OCI-M2 (cell line): ENCODE results near the gene GPR132.

ENCODE experiments used
- DNase-seq: peaks from one replicate; lab custom pipeline; 2025; ENCODE audit not compliant: unreplicated experiment; lab: John Stamatoyannopoulos, UW

GPR132 gene

GRCh38 chr14:105063056-105063455 lies 2.2 kb downstream of the GPR132 start:
- DNase-seq: no peak

GRCh38 chr14:105062048-105062433 lies 3.2 kb downstream of the GPR132 start:
- no peak for DNase-seq

GRCh38 chr14:105061428-105062047 lies 3.7 kb downstream of the GPR132 start:
- no peak for DNase-seq

GRCh38 chr14:105060751-105061427 lies 4.3 kb downstream of the GPR132 start:
- DNase-seq: no peak

GRCh38 chr14:105059925-105060565 lies 5.2 kb downstream of the GPR132 start:
- DNase-seq: no peak

GRCh38 chr14:105059035-105059924 lies 6.0 kb downstream of the GPR132 start:
- no peak for DNase-seq

GRCh38 chr14:105058521-105059034 lies 6.7 kb downstream of the GPR132 start:
- no peak for DNase-seq

- no peak for DNase-seq
These were observed 8.9 kb downstream of the GPR132 start for GRCh38 chr14:105056303-105056831.

- no peak for DNase-seq
These were observed 9.4 kb downstream of the GPR132 start for GRCh38 chr14:105055736-105056302.

- no peak for DNase-seq
These were observed 9.9 kb downstream of the GPR132 start for GRCh38 chr14:105055334-105055733.

- DNase-seq: no peak
These were observed 11.2 kb downstream of the GPR132 start for GRCh38 chr14:105053996-105054395.

- no peak for DNase-seq
These were observed 11.8 kb downstream of the GPR132 start for GRCh38 chr14:105053421-105053820.

- no peak for DNase-seq
These were observed 13.1 kb downstream of the GPR132 start for GRCh38 chr14:105052110-105052458.

GRCh38 chr14:105051182-105052109 lies 13.8 kb downstream of the GPR132 start:
- no peak for DNase-seq

GRCh38 chr14:105050551-105050897 lies 14.7 kb downstream of the GPR132 start:
- DNase-seq: no peak

- DNase-seq: no peak
These were observed 15.3 kb downstream of the GPR132 start for GRCh38 chr14:105049753-105050550.

GRCh38 chr14:105047283-105048016 lies 17.8 kb downstream of the GPR132 start:
- no peak for DNase-seq

GRCh38 chr14:105046891-105047282 lies 18.3 kb downstream of the GPR132 start:
- no peak for DNase-seq
